NT2/D1 (cell line): ENCODE data around the gene MLPH.

ENCODE experiments used
- SUZ12 ChIP-seq: IDR thresholded peaks from 2 replicates; pipeline ENCODE4 v1.6.1; 2011; ENCODE audit not compliant: insufficient read length, insufficient read depth; ENCODE audit errors: extremely low read depth
- YY1 ChIP-seq: IDR thresholded peaks from 2 replicates; pipeline ENCODE4 v1.6.1; 2011; ENCODE audit not compliant: insufficient read length, insufficient read depth
- ZNF274 ChIP-seq: IDR thresholded peaks from 2 replicates; pipeline ENCODE4 v1.6.1; 2011; ENCODE audit warnings: mild to moderate bottlenecking, low read depth, low read length

GRCh38 chr2:237581326-237581725, 94.3 kb downstream of the MLPH start:
- TF ChIP-seq YY1 (no peak), ZNF274 (no peak), SUZ12 (no peak)
